Stomach smooth muscle (tissue), 2 donors: ENCODE measurements around the gene RXFP4.

Source experiments
- H3K27ac ChIP-seq: one replicate; pipeline ENCODE4 v1.7.0; 2013; ENCODE audit warnings: mild to moderate bottlenecking, low read length, inconsistent platforms
- H3K27me3 ChIP-seq, 2 donors: one replicate each; pipeline ENCODE4 v1.7.0; 2013; ENCODE audit warnings: low read length in 2 of 2; ENCODE audit not compliant: insufficient read depth in 2 of 2, control insufficient read depth in 1 of 2
- H3K36me3 ChIP-seq, 2 donors: one replicate each; pipeline ENCODE4 v1.7.0; 2013; ENCODE audit warnings: low read length in 2 of 2; ENCODE audit not compliant: control insufficient read depth in 2 of 2, insufficient read depth in 2 of 2
- H3K4me1 ChIP-seq: one replicate; pipeline ENCODE4 v1.7.0; 2013; ENCODE audit warnings: low read length; ENCODE audit not compliant: control insufficient read depth, insufficient read depth
- H3K4me3 ChIP-seq, 2 donors: one replicate each; pipeline ENCODE4 v1.7.0; 2013; ENCODE audit warnings: low read length in 2 of 2
- H3K9ac ChIP-seq, 2 donors: one replicate each; pipeline ENCODE4 v1.7.0; 2013; ENCODE audit warnings: low read length in 2 of 2, mild to moderate bottlenecking in 1 of 2
- H3K9me3 ChIP-seq, 2 donors: one replicate each; pipeline ENCODE4 v1.7.0; 2013; ENCODE audit warnings: low read length in 2 of 2; ENCODE audit not compliant: control insufficient read depth in 2 of 2
- donor health status: healthy.
- donor health status: Pancreatic carcinoma.

The RXFP4 gene

GRCh38 chr1:155942578-155943141 is 1.2 kb downstream of the RXFP4 start:
- no peaks in the 10 kb centered on the region for H3K27me3 ChIP-seq
- peaks cover 13 to 14% of the 10 kb centered on the region in 2 donors for H3K36me3 ChIP-seq
- H3K4me1 ChIP-seq: peaks cover 18% of the 10 kb centered on the region
- H3K27ac ChIP-seq: no peak overlapping the region
- no peaks in the 10 kb centered on the region for H3K9me3 ChIP-seq
- H3K9ac ChIP-seq: no peak overlapping the region
- H3K4me3 ChIP-seq: no peak overlapping the region

DNA sequence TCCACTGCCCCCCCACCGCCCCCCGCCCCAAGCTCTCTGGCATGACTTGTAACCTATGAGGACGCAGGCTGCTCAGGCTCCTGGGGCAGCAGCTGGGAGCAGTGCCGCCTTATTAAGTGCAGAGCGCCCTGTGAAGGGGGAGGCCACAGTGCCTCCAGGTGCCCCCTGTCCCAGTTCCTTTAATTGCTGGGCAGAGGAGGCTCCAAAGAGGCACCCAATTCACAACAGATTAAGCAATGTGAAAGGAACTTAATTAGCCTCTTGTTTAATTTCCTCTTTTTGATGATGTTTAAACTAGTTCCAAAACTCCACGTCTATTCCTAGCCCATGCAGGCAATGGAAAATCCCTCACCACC is 3.0 kb downstream of the RXFP4 start:
- Histone ChIP-seq H3K27me3 (no peaks in the 10 kb centered on the region), H3K4me1 (peaks cover 15% of the 10 kb centered on the region), H3K9me3 (no peaks in the 10 kb centered on the region), H3K9ac (no peak overlapping the region), H3K4me3 (no peak overlapping the region), H3K27ac (no peak overlapping the region), H3K36me3 (peaks cover 20 to 21% of the 10 kb centered on the region in 2 donors)

GRCh38 chr1:155946633-155947219 is 5.3 kb downstream of the RXFP4 start:
- Histone ChIP-seq H3K27ac (no peak overlapping the region), H3K36me3 (peaks cover 31 to 38% of the 10 kb centered on the region in 2 donors), H3K9me3 (no peaks in the 10 kb centered on the region), H3K27me3 (no peaks in the 10 kb centered on the region), H3K9ac (peak overlapping the region in 1 of 2 donors; percentile 40), H3K4me3 (no peak overlapping the region), H3K4me1 (peaks cover 8% of the 10 kb centered on the region)

DNA sequence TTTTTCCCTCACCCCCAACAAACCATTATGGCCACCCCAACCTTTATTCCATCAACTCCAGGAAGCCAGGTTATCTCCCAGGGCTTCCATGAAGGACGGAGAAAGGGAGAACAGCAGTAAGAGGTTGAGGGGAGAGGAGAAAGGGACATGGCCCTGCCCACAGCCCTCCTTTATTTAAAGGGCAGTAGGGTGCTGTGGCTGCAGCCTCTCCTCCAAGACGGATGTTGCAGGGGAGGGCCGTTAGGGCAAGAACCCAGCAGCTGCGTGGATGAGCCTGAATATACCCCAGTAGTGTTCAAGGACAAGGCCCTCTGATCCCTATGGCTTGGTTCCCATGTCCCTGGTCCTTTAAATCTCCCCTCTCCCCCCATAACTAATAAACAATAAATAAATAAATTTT is 5.9 kb downstream of the RXFP4 start:
- H3K4me1 ChIP-seq: peaks cover 6% of the 10 kb centered on the region
- H3K9me3 ChIP-seq: no peaks in the 10 kb centered on the region
- no peak overlapping the region for H3K4me3 ChIP-seq
- no peak overlapping the region for H3K27ac ChIP-seq
- no peaks in the 10 kb centered on the region for H3K27me3 ChIP-seq
- no peak overlapping the region for H3K9ac ChIP-seq
- H3K36me3 ChIP-seq: peaks cover 37 to 44% of the 10 kb centered on the region in 2 donors

GRCh38 chr1:155947741-155948140 is 6.3 kb downstream of the RXFP4 start:
- Histone ChIP-seq H3K4me1 (peaks cover 6% of the 10 kb centered on the region), H3K27ac (no peak overlapping the region), H3K9ac (no peak overlapping the region), H3K27me3 (no peaks in the 10 kb centered on the region), H3K4me3 (no peak overlapping the region), H3K9me3 (no peaks in the 10 kb centered on the region), H3K36me3 (peaks cover 42 to 49% of the 10 kb centered on the region in 2 donors)

DNA sequence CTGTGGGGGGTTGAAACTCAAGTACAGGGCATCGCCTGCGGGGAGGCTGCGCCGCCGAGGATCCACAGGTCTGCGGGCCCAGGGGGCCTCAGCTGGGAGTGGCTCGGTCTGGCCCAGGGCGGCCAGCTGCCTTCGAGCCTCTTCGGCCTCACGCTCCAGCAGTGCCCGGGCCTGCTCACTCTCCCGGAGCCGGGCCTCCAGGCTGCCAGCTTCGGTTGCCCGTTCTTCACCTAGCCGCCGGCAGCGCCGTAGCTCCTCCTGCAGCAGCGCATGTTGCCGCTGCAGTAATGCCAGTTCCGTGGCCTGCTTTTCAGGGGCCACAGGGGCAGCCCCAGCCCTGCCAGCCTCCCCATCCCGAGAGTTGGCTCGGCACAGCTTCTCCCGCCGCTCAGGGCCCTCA is 9.4 kb downstream of the RXFP4 start:
- H3K27me3 ChIP-seq: no peaks in the 10 kb centered on the region
- H3K36me3 ChIP-seq: peaks cover 56 to 58% of the 10 kb centered on the region in 2 donors
- H3K27ac ChIP-seq: no peak overlapping the region
- H3K9ac ChIP-seq: no peak overlapping the region
- no peaks in the 10 kb centered on the region for H3K9me3 ChIP-seq
- no peaks in the 10 kb centered on the region for H3K4me1 ChIP-seq
- H3K4me3 ChIP-seq: no peak overlapping the region

DNA sequence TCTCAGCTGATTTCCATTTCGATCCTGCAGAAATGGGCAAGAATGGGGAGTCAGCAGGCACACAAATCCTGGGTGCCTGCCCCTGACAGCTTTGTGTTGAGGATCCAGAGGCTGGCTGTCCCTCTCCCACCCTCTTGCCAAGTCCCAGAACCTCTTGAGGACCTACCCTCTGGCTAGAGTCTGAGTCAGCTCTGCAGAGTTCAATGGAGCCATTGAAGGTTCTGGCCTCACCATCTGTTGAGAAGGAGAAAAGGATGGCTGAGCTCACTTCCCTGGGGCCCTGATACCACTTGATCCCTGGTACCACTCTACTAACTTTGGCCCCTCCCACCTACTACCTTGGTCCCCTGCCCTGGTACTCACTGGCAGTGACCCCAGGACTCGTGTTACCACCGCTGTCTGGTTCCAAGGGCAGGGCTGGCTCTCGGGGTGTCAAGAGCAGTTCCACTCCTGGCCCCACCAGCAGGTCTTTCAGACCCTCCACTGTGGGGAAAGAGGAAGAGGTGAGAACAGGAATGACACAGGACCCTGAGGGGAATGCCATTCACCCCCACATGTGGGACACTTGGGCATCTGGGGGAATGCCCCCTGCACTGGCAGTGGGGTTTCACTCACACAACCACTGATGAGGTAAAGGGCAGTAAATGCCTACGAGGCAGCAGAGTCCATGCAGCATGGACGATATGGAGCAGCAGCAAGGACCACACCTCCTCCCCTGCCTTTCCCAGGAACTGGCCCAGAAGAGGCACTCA is 10.5 kb downstream of the RXFP4 start:
- H3K27ac ChIP-seq: no peak overlapping the region
- peaks cover 51 to 52% of the 10 kb centered on the region in 2 donors for H3K36me3 ChIP-seq
- peak overlapping the region in 1 of 2 donors; percentile 5 for H3K9ac ChIP-seq
- H3K4me1 ChIP-seq: no peaks in the 10 kb centered on the region
- H3K9me3 ChIP-seq: no peaks in the 10 kb centered on the region
- H3K4me3 ChIP-seq: no peak overlapping the region
- no peaks in the 10 kb centered on the region for H3K27me3 ChIP-seq

DNA sequence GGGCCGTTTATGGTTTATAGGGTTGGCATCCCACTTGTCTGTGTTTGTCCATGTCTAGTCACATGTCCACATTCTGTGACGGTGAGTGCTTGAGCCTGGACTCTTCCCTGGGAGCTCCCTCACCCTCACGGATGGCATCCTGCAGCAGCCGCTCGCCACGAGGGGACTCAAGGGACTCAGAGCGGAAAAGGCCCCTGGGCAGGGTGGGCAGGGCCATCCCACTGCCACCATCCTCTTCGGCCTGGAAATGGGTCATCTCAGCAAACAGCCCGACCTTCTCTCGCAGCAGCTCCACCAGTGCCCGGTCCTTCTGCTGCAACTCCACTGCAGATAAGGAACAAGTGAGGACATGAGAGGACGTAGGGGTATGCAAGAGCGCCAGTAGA is 11.1 kb downstream of the RXFP4 start:
- no peak overlapping the region for H3K27ac ChIP-seq
- peaks cover 49 to 52% of the 10 kb centered on the region in 2 donors for H3K36me3 ChIP-seq

DNA sequence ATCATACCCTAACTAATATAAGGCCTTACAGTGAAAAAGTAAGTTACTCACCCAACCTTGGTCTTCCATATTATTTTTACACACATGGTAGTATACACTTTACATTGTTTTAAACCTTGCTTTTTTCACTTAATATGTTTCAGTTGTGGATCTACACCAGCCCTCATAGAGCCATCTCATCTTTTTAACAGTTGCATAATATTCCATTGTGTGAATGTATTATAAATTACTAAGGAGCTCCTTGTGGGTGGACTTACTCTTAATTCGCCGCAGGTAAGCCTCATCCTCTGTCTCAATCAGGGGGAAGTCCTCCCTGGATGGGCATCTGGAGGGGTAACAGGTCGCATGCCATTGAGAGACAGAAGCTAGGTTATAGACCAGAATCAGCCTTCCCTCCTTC is 13.2 kb downstream of the RXFP4 start:
- no peak overlapping the region for H3K9ac ChIP-seq
- peaks cover 51 to 54% of the 10 kb centered on the region in 2 donors for H3K36me3 ChIP-seq
- H3K27ac ChIP-seq: no peak overlapping the region
- no peak overlapping the region for H3K4me3 ChIP-seq
- no peaks in the 10 kb centered on the region for H3K9me3 ChIP-seq
- H3K4me1 ChIP-seq: no peaks in the 10 kb centered on the region
- H3K27me3 ChIP-seq: no peaks in the 10 kb centered on the region

More for the DNA sequence above, 11.1 kb downstream of the RXFP4 start:
- no peaks in the 10 kb centered on the region for H3K27me3 ChIP-seq
- H3K9me3 ChIP-seq: no peaks in the 10 kb centered on the region
- H3K4me1 ChIP-seq: no peaks in the 10 kb centered on the region
- no peak overlapping the region for H3K9ac ChIP-seq
- H3K4me3 ChIP-seq: no peak overlapping the region

DNA sequence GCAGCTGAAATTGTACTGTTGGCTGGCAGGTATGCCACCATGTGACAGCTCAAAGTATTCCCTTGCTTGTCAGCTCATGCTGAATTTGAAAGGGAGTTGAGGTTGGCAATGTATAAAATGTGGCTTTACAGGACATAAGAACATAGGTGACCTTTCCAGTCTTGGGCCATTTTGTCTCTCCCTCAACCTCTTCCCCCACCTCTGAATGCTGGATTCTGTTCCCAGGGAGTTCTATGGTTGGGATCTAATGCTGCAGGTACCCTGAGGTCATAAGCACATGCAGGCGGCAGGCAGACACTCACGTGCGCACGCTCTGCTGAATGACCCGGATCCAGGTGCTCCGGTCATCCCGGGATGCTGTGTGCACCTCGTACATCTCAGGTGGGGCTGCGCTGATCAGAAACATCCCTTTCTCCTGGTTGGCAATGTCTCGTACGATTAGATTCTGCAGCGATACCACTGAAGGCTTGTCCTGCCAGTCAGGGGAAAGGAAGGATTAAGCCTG is 16.0 kb downstream of the RXFP4 start:
- peaks cover 49 to 56% of the 10 kb centered on the region in 2 donors for H3K36me3 ChIP-seq
- no peak overlapping the region for H3K4me3 ChIP-seq
- H3K27ac ChIP-seq: no peak overlapping the region
- H3K27me3 ChIP-seq: no peaks in the 10 kb centered on the region
- H3K9ac ChIP-seq: no peak overlapping the region
- H3K4me1 ChIP-seq: peaks cover 24% of the 10 kb centered on the region
- H3K9me3 ChIP-seq: no peaks in the 10 kb centered on the region
